ENCODE results near the gene P2RY2.

Gene P2RY2

GRCh38 chr11:73203322-73203721 is 14.8 kb upstream of the P2RY2 start (continued):
- TF ChIP-seq BACH2 (CRISPR knock-in tag; IDR thresholded peaks at IDR 0.05; ENCODE audit: borderline replicate concordance) (no peak), POU6F1 (CRISPR knock-in tag; IDR thresholded peaks at IDR 0.05; ENCODE audit: borderline replicate concordance, low read depth) (no peak)

DNA sequence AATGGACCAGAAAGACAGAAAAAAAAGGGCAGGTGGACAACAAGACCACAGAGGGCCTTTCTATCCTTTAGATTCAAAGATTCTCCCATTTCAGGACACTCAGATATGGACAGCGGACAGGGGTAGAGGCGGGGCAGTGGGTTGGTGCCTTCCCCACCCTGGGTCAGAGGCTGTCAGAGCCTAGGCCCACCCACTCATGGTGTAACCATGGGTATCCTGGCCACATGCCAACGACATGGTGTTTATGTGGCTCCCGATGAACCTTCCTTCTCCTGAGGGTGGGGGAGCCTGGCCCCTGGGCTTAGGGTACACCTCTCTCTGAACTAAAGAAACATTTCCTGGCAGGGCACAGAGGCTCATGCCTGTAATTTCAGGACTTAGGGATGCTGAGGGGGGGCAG is 14.3 kb upstream of the P2RY2 start:
- ATAC-seq, result no peak
- no peak for TF ChIP-seq CSRNP3 (CRISPR knock-in tag; IDR thresholded peaks at IDR 0.05)
- no peak for TF ChIP-seq ZNF565 (CRISPR knock-in tag; conservative IDR thresholded peaks at IDR 0.05; ENCODE audit: low read depth)
- TF ChIP-seq SNAI2 (CRISPR knock-in tag; IDR thresholded peaks at IDR 0.05), result no peak
- TF ChIP-seq CSDC2 (CRISPR knock-in tag; IDR thresholded peaks at IDR 0.05), result no peak
- no peak for TF ChIP-seq POU6F1 (CRISPR knock-in tag; IDR thresholded peaks at IDR 0.05; ENCODE audit: borderline replicate concordance, low read depth)
- no peak for TF ChIP-seq OSR1 (CRISPR knock-in tag; IDR thresholded peaks at IDR 0.05)
- no peak for TF ChIP-seq CREB5 (CRISPR knock-in tag; IDR thresholded peaks at IDR 0.05; ENCODE audit: low read depth)
- TF ChIP-seq BACH2 (CRISPR knock-in tag; IDR thresholded peaks at IDR 0.05; ENCODE audit: borderline replicate concordance), result no peak
- no peak for TF ChIP-seq PPARA (CRISPR knock-in tag; IDR thresholded peaks at IDR 0.05; ENCODE audit: borderline replicate concordance)
- TF ChIP-seq ARNTL (CRISPR knock-in tag; IDR thresholded peaks at IDR 0.05; ENCODE audit: borderline replicate concordance, low read depth), result no peak

GRCh38 chr11:73204711-73205121 is 13.4 kb upstream of the P2RY2 start:
- TF ChIP-seq GLIS3 (CRISPR knock-in tag; IDR thresholded peaks at IDR 0.05) (no peak), TOX (CRISPR knock-in tag; IDR thresholded peaks at IDR 0.05; ENCODE audit: borderline replicate concordance) (no peak), ARNTL (CRISPR knock-in tag; IDR thresholded peaks at IDR 0.05; ENCODE audit: borderline replicate concordance, low read depth) (no peak), ISL1 (CRISPR knock-in tag; IDR thresholded peaks at IDR 0.05) (no peak), RARB (CRISPR knock-in tag; IDR thresholded peaks at IDR 0.05) (no peak), OSR1 (CRISPR knock-in tag; IDR thresholded peaks at IDR 0.05) (no peak), TSHZ2 (CRISPR knock-in tag; IDR thresholded peaks at IDR 0.05) (no peak), TCF4 (CRISPR knock-in tag; IDR thresholded peaks at IDR 0.05; ENCODE audit: borderline replicate concordance) (no peak), ZNF8 (CRISPR knock-in tag; IDR thresholded peaks at IDR 0.05) (no peak), CREB5 (CRISPR knock-in tag; IDR thresholded peaks at IDR 0.05; ENCODE audit: low read depth) (no peak)
- TF ChIP-seq, protein P1, sequence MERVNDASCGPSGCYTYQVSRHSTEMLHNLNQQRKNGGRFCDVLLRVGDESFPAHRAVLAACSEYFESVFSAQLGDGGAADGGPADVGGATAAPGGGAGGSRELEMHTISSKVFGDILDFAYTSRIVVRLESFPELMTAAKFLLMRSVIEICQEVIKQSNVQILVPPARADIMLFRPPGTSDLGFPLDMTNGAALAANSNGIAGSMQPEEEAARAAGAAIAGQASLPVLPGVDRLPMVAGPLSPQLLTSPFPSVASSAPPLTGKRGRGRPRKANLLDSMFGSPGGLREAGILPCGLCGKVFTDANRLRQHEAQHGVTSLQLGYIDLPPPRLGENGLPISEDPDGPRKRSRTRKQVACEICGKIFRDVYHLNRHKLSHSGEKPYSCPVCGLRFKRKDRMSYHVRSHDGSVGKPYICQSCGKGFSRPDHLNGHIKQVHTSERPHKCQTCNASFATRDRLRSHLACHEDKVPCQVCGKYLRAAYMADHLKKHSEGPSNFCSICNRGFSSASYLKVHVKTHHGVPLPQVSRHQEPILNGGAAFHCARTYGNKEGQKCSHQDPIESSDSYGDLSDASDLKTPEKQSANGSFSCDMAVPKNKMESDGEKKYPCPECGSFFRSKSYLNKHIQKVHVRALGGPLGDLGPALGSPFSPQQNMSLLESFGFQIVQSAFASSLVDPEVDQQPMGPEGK (CRISPR knock-in tag; IDR thresholded peaks at IDR 0.05; ENCODE audit: borderline replicate concordance), result no peak
- no peak for ATAC-seq
